Erythroblast (primary cell): Measurements from ENCODE around the gene SLC7A10.
"Not testable (repeated sequence)": the region's sequence is repeated elsewhere in the genome, so short reads cannot be mapped to it uniquely, and the experiment has no call there.

Source experiments
- GATA1 ChIP-seq: IDR thresholded peaks from 2 replicates; pipeline ENCODE4 v1.6.1; 2011; ENCODE audit warnings: low read depth, mild to moderate bottlenecking, control low read depth, low read length, moderate library complexity
- POLR2A ChIP-seq: IDR thresholded peaks from 2 replicates; pipeline ENCODE4 v1.6.1; 2011; ENCODE audit warnings: mild to moderate bottlenecking, low read length

GRCh38 chr19:33166037-33166436 is 59.6 kb downstream of the SLC7A10 start:
- not testable (repeated sequence) for TF ChIP-seq POLR2A, GATA1
